ENCODE results near the gene AEBP1.

DNA sequence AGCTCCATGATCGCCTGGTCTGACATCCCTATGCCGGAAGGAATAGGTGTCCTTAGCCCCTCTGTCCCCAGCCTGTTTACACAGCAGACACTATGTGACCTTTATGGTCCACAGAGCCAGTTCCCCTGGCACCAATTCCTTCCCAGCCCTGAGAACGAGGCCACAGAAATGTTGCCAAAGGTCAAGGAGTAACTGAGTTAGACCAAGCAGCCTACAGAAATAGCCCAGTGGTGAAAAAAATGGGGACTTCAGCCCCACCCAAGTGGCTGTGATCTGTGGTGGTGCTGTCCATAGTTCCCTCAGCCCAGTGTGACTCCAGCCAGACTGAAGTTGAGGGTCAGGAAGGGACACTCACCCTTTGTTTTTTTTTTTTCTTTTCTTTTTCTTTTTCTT is 41.2 kb upstream of the AEBP1 start:
- TF ChIP-seq EZH2phosphoT487 (IDR thresholded peaks at IDR 0.05; ENCODE audit: borderline replicate concordance), result no peak
- TF ChIP-seq, protein P1, sequence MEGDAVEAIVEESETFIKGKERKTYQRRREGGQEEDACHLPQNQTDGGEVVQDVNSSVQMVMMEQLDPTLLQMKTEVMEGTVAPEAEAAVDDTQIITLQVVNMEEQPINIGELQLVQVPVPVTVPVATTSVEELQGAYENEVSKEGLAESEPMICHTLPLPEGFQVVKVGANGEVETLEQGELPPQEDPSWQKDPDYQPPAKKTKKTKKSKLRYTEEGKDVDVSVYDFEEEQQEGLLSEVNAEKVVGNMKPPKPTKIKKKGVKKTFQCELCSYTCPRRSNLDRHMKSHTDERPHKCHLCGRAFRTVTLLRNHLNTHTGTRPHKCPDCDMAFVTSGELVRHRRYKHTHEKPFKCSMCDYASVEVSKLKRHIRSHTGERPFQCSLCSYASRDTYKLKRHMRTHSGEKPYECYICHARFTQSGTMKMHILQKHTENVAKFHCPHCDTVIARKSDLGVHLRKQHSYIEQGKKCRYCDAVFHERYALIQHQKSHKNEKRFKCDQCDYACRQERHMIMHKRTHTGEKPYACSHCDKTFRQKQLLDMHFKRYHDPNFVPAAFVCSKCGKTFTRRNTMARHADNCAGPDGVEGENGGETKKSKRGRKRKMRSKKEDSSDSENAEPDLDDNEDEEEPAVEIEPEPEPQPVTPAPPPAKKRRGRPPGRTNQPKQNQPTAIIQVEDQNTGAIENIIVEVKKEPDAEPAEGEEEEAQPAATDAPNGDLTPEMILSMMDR (conservative IDR thresholded peaks at IDR 0.05; ENCODE audit: low read length), result no peak

All from Loucy (cell line).